Measurements from ENCODE around the gene RFX8. TPM values are rescaled to one million over a fixed set of nuclear protein-coding genes. Genes with fewer than 3 reads are reported as not detected.
"Not testable (repeated sequence)": the region's sequence is repeated elsewhere in the genome, so short reads cannot be mapped to it uniquely, and the experiment has no call there.

The RFX8 gene
- total and polyA plus RNA-seq, 8 donors: 0.13 to 0.92 TPM; not detected in 6

GRCh38 chr2:101512993-101513392, 38.1 kb upstream of the RFX8 start:
- H3K27me3 ChIP-seq: no peaks in the 10 kb centered on the region

DNA sequence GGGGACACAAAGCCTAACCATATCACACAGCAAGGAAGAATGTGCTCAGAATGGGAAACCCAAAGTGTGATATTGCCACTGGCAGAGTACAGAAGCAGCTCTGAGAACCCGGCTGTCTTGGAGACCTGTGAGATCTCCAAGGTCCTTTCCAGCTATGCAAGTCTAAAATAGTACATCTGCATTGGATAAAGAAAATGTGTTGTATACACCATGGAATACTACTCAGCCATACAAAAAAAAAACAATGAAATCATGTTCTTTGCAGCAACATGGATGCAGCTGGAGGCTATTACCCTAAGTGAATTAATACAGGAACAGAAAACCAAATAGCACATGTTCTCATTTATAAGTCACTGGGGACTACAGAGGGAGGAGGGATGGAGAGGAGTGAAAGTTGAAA, 36.5 kb upstream of the RFX8 start:
- Histone ChIP-seq H3K9me3 (no peaks in the 10 kb centered on the region), H3K4me1 (peaks cover 0 to 15% (median 6%) of the 10 kb centered on the region in 4 donors), H3K27ac (no peak overlapping the region), H3K4me3 (no peak overlapping the region), H3K36me3 (no peaks in the 10 kb centered on the region), H3K27me3 (no peaks in the 10 kb centered on the region)
- DNase-seq: no peak
- intact Hi-C loops (cut with DNase I; ENCODE audit: low total_unique reads): loop anchor here (10.0 kb wide), 1 partner anchor 173 kb away; no protein-coding TSS in a partner anchor
- TF ChIP-seq POLR2AphosphoS5 (IDR thresholded peaks at IDR 0.05) (no peak), CTCF (IDR thresholded peaks at IDR 0.05) (no peak), EP300 (IDR thresholded peaks at IDR 0.05) (no peak), POLR2A (IDR thresholded peaks at IDR 0.05) (no peak)
- WGBS, 5 donors: 82 to 100% (median 89%) methylated on average over 1 of the region's 1 CpG

More at GRCh38 chr2:101512993-101513392, 38.1 kb upstream of the RFX8 start:
- Histone ChIP-seq H3K4me1 (peaks cover 0 to 26% (median 10%) of the 10 kb centered on the region in 4 donors), H3K4me3 (no peak overlapping the region), H3K36me3 (no peaks in the 10 kb centered on the region), H3K27ac (no peak overlapping the region), H3K9me3 (no peaks in the 10 kb centered on the region)
- intact Hi-C loops (cut with DNase I; ENCODE audit: low total_unique reads): loop anchor here (10.0 kb wide), 1 partner anchor 172 kb away; no protein-coding TSS in a partner anchor
- DNase-seq: no peak
- 91 to 96% (median 95%) methylated on average over 3 of the region's 3 CpGs for WGBS, 5 donors
- TF ChIP-seq POLR2AphosphoS5 (IDR thresholded peaks at IDR 0.05) (no peak), POLR2A (IDR thresholded peaks at IDR 0.05) (no peak), EP300 (IDR thresholded peaks at IDR 0.05) (no peak), CTCF (IDR thresholded peaks at IDR 0.05) (no peak)

GRCh38 chr2:101509499-101510284, 34.8 kb upstream of the RFX8 start:
- peak in 1 of 2 donors; percentile 69 for DNase-seq
- Histone ChIP-seq H3K36me3 (no peaks in the 10 kb centered on the region), H3K4me1 (no peaks in the 10 kb centered on the region), H3K27me3 (no peaks in the 10 kb centered on the region), H3K9me3 (no peaks in the 10 kb centered on the region), H3K27ac (peak overlapping the region in 3 of 5 donors; percentile 26 to 61 (median 34)), H3K4me3 (no peak overlapping the region)
- intact Hi-C loops (cut with DNase I; ENCODE audit: low total_unique reads): loop anchor here (10.0 kb wide), 1 partner anchor 175 kb away; no protein-coding TSS in a partner anchor
- TF ChIP-seq EP300 (IDR thresholded peaks at IDR 0.05) (no peak), POLR2A (IDR thresholded peaks at IDR 0.05) (no peak), POLR2AphosphoS5 (IDR thresholded peaks at IDR 0.05) (no peak), CTCF (IDR thresholded peaks at IDR 0.05) (no peak)
- 72 to 78% (median 73%) methylated on average over 8 of the region's 8 CpGs for WGBS, 5 donors

- no peak overlapping the region for H3K27ac ChIP-seq
- no peaks in the 10 kb centered on the region for H3K36me3 ChIP-seq
- no peak for TF ChIP-seq EP300 (IDR thresholded peaks at IDR 0.05)
- no peak for TF ChIP-seq CTCF (IDR thresholded peaks at IDR 0.05)
- TF ChIP-seq POLR2AphosphoS5 (IDR thresholded peaks at IDR 0.05): no peak
- no peak for TF ChIP-seq POLR2A (IDR thresholded peaks at IDR 0.05)
- DNase-seq: peak in 1 of 2 donors; percentile 23
- intact Hi-C loops (cut with DNase I; ENCODE audit: low total_unique reads): no loop called here
- 82 to 92% (median 88%) methylated on average over 4 to 5 of the region's 5 CpGs for WGBS, 5 donors
- no peaks in the 10 kb centered on the region for H3K4me1 ChIP-seq
- no peaks in the 10 kb centered on the region for H3K9me3 ChIP-seq
- H3K27me3 ChIP-seq: no peaks in the 10 kb centered on the region
- H3K4me3 ChIP-seq: no peak overlapping the region
These were observed 33.7 kb upstream of the RFX8 start for GRCh38 chr2:101508636-101509035.

GRCh38 chr2:101505276-101505675, 30.4 kb upstream of the RFX8 start:
- intact Hi-C loops (cut with DNase I; ENCODE audit: low total_unique reads); H3K9me3 ChIP-seq; H3K27ac ChIP-seq; H3K4me3 ChIP-seq; DNase-seq; H3K36me3 ChIP-seq; H3K27me3 ChIP-seq: not testable (repeated sequence)
- peaks cover 0 to 20% (median 6%) of the 10 kb centered on the region in 4 donors for H3K4me1 ChIP-seq
- WGBS, 5 donors: 77 to 95% (median 93%) methylated on average over 2 to 4 of the region's 4 CpGs

DNA sequence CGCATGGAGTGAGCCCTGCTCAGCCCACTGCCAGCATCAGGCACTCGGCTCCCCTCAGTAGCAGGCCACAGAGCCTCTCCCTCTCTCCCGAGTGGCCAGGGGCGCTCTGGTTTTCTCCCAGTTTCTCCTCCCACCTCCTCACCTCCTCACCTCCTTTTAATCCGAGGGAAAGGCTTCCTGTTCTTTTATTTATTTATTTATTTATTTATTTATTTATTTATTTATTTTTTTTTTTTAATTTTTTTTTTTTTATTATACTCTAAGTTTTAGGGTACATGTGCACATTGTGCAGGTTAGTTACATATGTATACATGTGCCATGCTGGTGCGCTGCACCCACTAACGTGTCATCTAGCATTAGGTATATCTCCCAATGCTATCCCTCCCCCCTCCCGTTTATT, 29.8 kb upstream of the RFX8 start:
- WGBS, 5 donors: 74 to 93% (median 83%) methylated on average over 6 to 8 of the region's 8 CpGs
- H3K27me3 ChIP-seq; DNase-seq; H3K27ac ChIP-seq; H3K4me3 ChIP-seq; H3K36me3 ChIP-seq; intact Hi-C loops (cut with DNase I; ENCODE audit: low total_unique reads); H3K9me3 ChIP-seq: not testable (repeated sequence)
- H3K4me1 ChIP-seq: peaks cover 0 to 23% (median 9%) of the 10 kb centered on the region in 4 donors

Measured in stomach (tissue), 9 donors.